ENCODE measurements around the gene TLK1. TPM values are rescaled to one million over a fixed set of nuclear protein-coding genes. Genes with fewer than 3 reads are reported as not detected.

The TLK1 gene
- total and polyA plus RNA-seq, 2 of the 4 experiments (the other 2 are of a cell fraction) = 7.3 to 12.5 TPM

DNA sequence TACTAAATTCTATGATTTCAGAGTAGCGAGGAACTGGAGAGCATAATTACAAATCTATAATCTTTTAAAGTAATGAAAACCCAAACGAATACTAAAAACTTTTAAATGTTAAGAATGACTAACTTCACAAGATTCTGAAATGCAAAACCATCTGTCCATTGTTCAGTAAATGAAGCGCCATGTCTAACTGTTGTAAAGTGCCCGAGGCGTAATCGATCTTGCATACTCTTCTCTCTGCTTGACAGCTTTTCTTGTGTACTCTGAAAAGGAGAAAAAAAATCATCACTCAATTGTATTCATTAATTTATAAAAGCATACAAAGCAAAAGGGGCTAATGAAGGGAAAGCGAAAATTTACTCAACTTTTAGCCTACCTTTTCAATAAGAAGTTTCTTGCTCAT, 111.0 kb downstream of the TLK1 start:
- dilution Hi-C loops (cut with HindIII; ENCODE audit: low sequenced_read_pairs, unreplicated experiment) (no loop called here), intact Hi-C loops (cut with micrococcal nuclease) (no loop called here), in situ Hi-C loops (cut with MboI; ENCODE audit: low sequenced_read_pairs) (no loop called here)
- DNase-seq (no peak), ATAC-seq (ENCODE audit: low read depth) (no peak)
- Histone ChIP-seq H3K4me1 (ENCODE audit: control insufficient read depth, insufficient read depth, low read length) (peaks cover 2% of the 10 kb centered on the region; the same call in 1 of the 2 replicates), H2BK5ac (ENCODE audit: low read depth, low read length, poor library complexity, severe bottlenecking) (no peak overlapping the region), H2BK120ac (ENCODE audit: low read depth, low read length) (no peak overlapping the region), H2BK15ac (ENCODE audit: low read depth, low read length) (no peak overlapping the region), H3K9me1 (ENCODE audit: insufficient read depth, low read length) (no peaks in the 10 kb centered on the region), H3K4ac (ENCODE audit: low read depth, low read length) (no peak overlapping the region), H3K27ac (ENCODE audit: insufficient read depth, low read length) (no peak overlapping the region), H2AK5ac (ENCODE audit: low read depth, low read length) (no peak overlapping the region), H3K9ac (ENCODE audit: low read depth, low read length) (no peak overlapping the region), H4K91ac (ENCODE audit: insufficient read depth, low read depth, low read length) (no peak overlapping the region), H3K9me3 (ENCODE audit: control insufficient read depth, insufficient read depth, low read length) (no peaks in the 10 kb centered on the region), H3K14ac (replicated peaks; ENCODE audit: low read depth, low read length) (no peak overlapping the region), H3K36me3 (ENCODE audit: control insufficient read depth, insufficient read depth, low read length) (peaks cover 20% of the 10 kb centered on the region), H3K4me2 (ENCODE audit: low read depth, low read length) (no peak overlapping the region), H3K27me3 (ENCODE audit: control insufficient read depth, insufficient read depth, low read length) (no peaks in the 10 kb centered on the region), H2AK9ac (replicated peaks; ENCODE audit: low read depth, low read length, poor library complexity) (no peak overlapping the region), H3K23ac (ENCODE audit: low read depth, low read length) (no peak overlapping the region), H2BK20ac (ENCODE audit: low read depth, low read length) (no peak overlapping the region), H4K20me1 (ENCODE audit: insufficient read depth, low read length) (no peaks in the 10 kb centered on the region), H3K4me3 (ENCODE audit: insufficient read depth, low read depth, low read length) (no peak overlapping the region), H3K56ac (ENCODE audit: extremely low read depth, insufficient read depth, low read length) (no peak overlapping the region), H3K79me1 (ENCODE audit: low read depth in 1 of 2, low read length in 2 of 2) (peaks cover 2 to 7% of the 10 kb centered on the region in 2 experiments; a peak in 3 of 4 replicates), H4K8ac (ENCODE audit: low read depth in 2 of 2, low read length in 2 of 2) (no peak overlapping the region), H4K5ac (ENCODE audit: low read depth, low read length) (no peak overlapping the region), H3K18ac (ENCODE audit: low read depth, low read length) (no peak overlapping the region), H2AFZ (replicated peaks; ENCODE audit: low read length, poor library complexity) (no peak overlapping the region)
- BruUV-seq (replicated peaks) = no TSS peak
- no peak for TF ChIP-seq CEBPB (IDR thresholded peaks at IDR 0.05; ENCODE audit: low read depth, low read length)
- TF ChIP-seq FOS (IDR thresholded peaks at IDR 0.05; ENCODE audit: low read depth, low read length) = no peak
- no peak for TF ChIP-seq POLR2A (IDR thresholded peaks at IDR 0.05; ENCODE audit: low read depth, low read length)
- no peak for TF ChIP-seq RFX5 (IDR thresholded peaks at IDR 0.05; ENCODE audit: low read depth, low read length)
- TF ChIP-seq, protein P1, sequence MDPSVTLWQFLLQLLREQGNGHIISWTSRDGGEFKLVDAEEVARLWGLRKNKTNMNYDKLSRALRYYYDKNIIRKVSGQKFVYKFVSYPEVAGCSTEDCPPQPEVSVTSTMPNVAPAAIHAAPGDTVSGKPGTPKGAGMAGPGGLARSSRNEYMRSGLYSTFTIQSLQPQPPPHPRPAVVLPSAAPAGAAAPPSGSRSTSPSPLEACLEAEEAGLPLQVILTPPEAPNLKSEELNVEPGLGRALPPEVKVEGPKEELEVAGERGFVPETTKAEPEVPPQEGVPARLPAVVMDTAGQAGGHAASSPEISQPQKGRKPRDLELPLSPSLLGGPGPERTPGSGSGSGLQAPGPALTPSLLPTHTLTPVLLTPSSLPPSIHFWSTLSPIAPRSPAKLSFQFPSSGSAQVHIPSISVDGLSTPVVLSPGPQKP (IDR thresholded peaks at IDR 0.05; ENCODE audit: borderline replicate concordance, low read depth, low read length) = no peak
- TF ChIP-seq, protein P2, sequence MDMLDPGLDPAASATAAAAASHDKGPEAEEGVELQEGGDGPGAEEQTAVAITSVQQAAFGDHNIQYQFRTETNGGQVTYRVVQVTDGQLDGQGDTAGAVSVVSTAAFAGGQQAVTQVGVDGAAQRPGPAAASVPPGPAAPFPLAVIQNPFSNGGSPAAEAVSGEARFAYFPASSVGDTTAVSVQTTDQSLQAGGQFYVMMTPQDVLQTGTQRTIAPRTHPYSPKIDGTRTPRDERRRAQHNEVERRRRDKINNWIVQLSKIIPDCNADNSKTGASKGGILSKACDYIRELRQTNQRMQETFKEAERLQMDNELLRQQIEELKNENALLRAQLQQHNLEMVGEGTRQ (IDR thresholded peaks at IDR 0.05; ENCODE audit: low read depth, low read length) = no peak
- TF ChIP-seq MAFK (IDR thresholded peaks at IDR 0.05; ENCODE audit: low read depth, low read length) = no peak
- TF ChIP-seq MAZ (IDR thresholded peaks at IDR 0.05; ENCODE audit: borderline replicate concordance, low read depth, low read length) = no peak
- TF ChIP-seq, protein P3, sequence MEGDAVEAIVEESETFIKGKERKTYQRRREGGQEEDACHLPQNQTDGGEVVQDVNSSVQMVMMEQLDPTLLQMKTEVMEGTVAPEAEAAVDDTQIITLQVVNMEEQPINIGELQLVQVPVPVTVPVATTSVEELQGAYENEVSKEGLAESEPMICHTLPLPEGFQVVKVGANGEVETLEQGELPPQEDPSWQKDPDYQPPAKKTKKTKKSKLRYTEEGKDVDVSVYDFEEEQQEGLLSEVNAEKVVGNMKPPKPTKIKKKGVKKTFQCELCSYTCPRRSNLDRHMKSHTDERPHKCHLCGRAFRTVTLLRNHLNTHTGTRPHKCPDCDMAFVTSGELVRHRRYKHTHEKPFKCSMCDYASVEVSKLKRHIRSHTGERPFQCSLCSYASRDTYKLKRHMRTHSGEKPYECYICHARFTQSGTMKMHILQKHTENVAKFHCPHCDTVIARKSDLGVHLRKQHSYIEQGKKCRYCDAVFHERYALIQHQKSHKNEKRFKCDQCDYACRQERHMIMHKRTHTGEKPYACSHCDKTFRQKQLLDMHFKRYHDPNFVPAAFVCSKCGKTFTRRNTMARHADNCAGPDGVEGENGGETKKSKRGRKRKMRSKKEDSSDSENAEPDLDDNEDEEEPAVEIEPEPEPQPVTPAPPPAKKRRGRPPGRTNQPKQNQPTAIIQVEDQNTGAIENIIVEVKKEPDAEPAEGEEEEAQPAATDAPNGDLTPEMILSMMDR (conservative IDR thresholded peaks at IDR 0.05; ENCODE audit: low read depth, low read length) = no peak
- TF ChIP-seq NFE2L2 (IDR thresholded peaks at IDR 0.05; ENCODE audit: low read depth, low read length) = no peak
- TF ChIP-seq RCOR1 (IDR thresholded peaks at IDR 0.05; ENCODE audit: insufficient replicate concordance, low read length) = no peak
- no peak for TF ChIP-seq BHLHE40 (IDR thresholded peaks at IDR 0.05; ENCODE audit: low read depth, low read length)
- TF ChIP-seq SMC3 (IDR thresholded peaks at IDR 0.05; ENCODE audit: low read depth, low read length) = no peak
- no peak for TF ChIP-seq MXI1 (IDR thresholded peaks at IDR 0.05; ENCODE audit: borderline replicate concordance, low read depth, low read length)
- TF ChIP-seq RAD21 (IDR thresholded peaks at IDR 0.05; ENCODE audit: low read length) = no peak
- no peak for TF ChIP-seq CHD1 (IDR thresholded peaks at IDR 0.05; ENCODE audit: low read depth, low read length)
- POLR2A ChIA-PET (ENCODE audit: unreplicated experiment) = no interaction called here
- WGBS, 2 experiments (ENCODE audit: extremely low coverage in 2 of 2, insufficient read length in 1 of 2) = no CpG with 5 or more reads among the region's 7 CpGs
- CTCF ChIA-PET = interaction anchor here (0.9 kb wide), 1 partner anchor 37 kb away, joined by 4 read pairs; no protein-coding TSS in a partner anchor
